SIG-M5 (cell line): ENCODE measurements around the gene ITFG2.
"Not testable (repeated sequence)": the region's sequence is repeated elsewhere in the genome, so short reads cannot be mapped to it uniquely, and the experiment has no call there.

Experiments
- DNase-seq: peaks from one replicate; lab custom pipeline; 2025; lab: John Stamatoyannopoulos, UW

ITFG2 gene

GRCh38 chr12:2863402-2863801, 50.9 kb downstream of the ITFG2 start:
- DNase-seq, result not testable (repeated sequence)

DNA sequence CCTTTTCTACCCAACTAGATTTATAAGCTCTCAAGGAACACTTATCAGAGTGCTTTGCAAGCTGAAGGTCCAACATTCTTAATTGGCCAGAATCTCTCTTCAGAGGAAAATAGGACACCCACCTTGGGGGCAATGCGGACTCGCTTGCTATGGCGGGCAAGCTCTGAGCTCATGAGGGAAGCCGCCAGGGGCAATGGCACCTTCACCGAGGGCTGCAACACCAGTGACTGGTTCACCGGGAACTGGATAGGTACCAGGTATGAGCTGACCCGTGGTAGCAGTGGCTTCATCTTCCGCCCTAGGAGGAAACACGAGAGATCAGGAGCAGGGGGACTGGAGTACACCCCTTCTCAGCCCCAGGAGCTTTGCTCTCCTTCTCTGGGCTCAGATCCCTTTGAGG, 51.7 kb downstream of the ITFG2 start:
- no peak for DNase-seq

DNA sequence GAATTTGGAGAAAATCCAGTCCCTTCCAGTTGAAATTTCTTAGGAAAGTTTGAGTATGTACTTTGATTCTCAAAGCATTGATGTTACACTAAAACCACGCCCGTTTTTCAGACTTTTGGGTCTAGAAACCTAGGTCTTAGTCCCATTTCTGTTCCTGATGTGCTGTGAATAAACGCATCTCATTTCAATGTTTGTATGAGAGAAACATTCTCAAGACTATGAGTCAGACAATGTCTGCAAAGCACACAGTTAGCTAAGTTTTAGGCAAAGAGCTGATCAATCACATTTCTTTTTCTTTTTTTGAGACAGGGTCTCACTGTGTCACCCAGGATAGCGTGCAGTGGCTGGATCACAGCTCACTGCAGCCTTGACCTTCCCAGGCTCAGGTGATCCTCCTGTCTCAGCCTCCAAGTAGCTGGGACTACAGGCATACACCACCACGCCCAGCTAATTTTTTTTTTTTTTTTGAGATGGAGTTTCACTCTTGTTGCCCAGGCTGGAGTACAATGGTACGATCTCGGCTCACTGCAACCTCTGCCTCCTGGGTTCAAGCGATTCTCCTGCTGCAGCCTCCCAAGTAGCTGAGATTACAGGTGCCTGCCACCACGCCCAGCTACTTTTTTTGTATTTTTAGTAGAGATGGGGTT, 56.6 kb downstream of the ITFG2 start:
- not testable (repeated sequence) for DNase-seq
